Kidney (tissue), 14 donors: ENCODE measurements around the gene SNRPE. TPM values are rescaled to one million over a fixed set of nuclear protein-coding genes. Genes with fewer than 3 reads are reported as not detected.
"Not testable (repeated sequence)": the region's sequence is repeated elsewhere in the genome, so short reads cannot be mapped to it uniquely, and the experiment has no call there.

Source experiments
- DNase-seq, 5 donors: peaks; one replicate each; pipeline ENCODE4 v3.0.0-alpha.2; 2013 to 2020
- FAIRE-seq: peaks from 2 replicates; lab custom pipeline; 2012; peaks lifted over from hg19 to GRCh38; lab: Jason Lieb, UNC
- H3K27ac ChIP-seq, 2 donors: one replicate each; pipeline ENCODE4 v1.7.0; 2013; ENCODE audit warnings: low read depth in 2 of 2, low read length in 2 of 2, inconsistent platforms in 1 of 2
- H3K27me3 ChIP-seq: one replicate; pipeline ENCODE4 v1.7.1; 2013; ENCODE audit warnings: low read length, inconsistent platforms; ENCODE audit not compliant: control insufficient read depth, insufficient read depth
- H3K36me3 ChIP-seq, 3 donors: one replicate each; pipeline versions ENCODE4 v1.7.0 to v1.7.1; 2013; ENCODE audit warnings: low read length in 3 of 3, control low read depth in 1 of 3, inconsistent platforms in 1 of 3; ENCODE audit not compliant: insufficient read depth in 3 of 3, control insufficient read depth in 2 of 3
- H3K4me1 ChIP-seq, 3 donors: one replicate each; pipeline versions ENCODE4 v1.7.0 to v1.7.1; 2013; ENCODE audit warnings: low read length in 3 of 3, inconsistent platforms in 1 of 3, low read depth in 1 of 3; ENCODE audit not compliant: control insufficient read depth in 2 of 3, insufficient read depth in 2 of 3
- H3K4me3 ChIP-seq, 3 donors: one replicate each; pipeline versions ENCODE4 v1.7.0 to v1.8.1; 2013; ENCODE audit warnings: low read length in 3 of 3, control low read depth in 1 of 3, inconsistent platforms in 1 of 3
- H3K9ac ChIP-seq, 3 donors: one replicate each; pipeline versions ENCODE4 v1.7.0 to v1.7.1; 2013; ENCODE audit warnings: low read length in 3 of 3, control low read depth in 1 of 3, inconsistent platforms in 1 of 3
- H3K9me3 ChIP-seq, 3 donors: one replicate each; pipeline versions ENCODE4 v1.7.0 to v1.7.1; 2013; ENCODE audit warnings: low read length in 3 of 3, control low read depth in 1 of 3, inconsistent platforms in 1 of 3; ENCODE audit not compliant: control insufficient read depth in 2 of 3, insufficient read depth in 1 of 3
- CTCF ChIP-seq: IDR thresholded peaks from 3 replicates; pipeline ENCODE4 v1.5.1; 2012; ENCODE audit warnings: mild to moderate bottlenecking, moderate library complexity, borderline replicate concordance; ENCODE audit not compliant: insufficient read depth; ENCODE audit errors: extremely low read depth
- intact Hi-C: fragments of 100-400 bp; cut with DNase I; formaldehyde crosslinking; loops from one replicate; pipeline ENCODE4 v1.11.1; 2022
- polyA plus RNA-seq: library from polyadenylated mRNA; stranded (reverse); fragments of 350-450 nt; fragmentation: Illumina TruSeq; extraction: RNeasy Lipid Tissue Mini Kit (QIAGEN cat#74804); gene quantifications from one replicate; pipeline ENCODE4 v1.2.3, GENCODE V29; 2014; ENCODE audit warnings: low read depth, low replicate concordance; ENCODE audit not compliant: insufficient read depth
- total RNA-seq: library from RNA; stranded (reverse); fragmentation: NEBNext Ultra II Directional; extraction: Animal tissue kit (Norgen Biotek cat#: 25700); gene quantifications from one replicate; pipeline ENCODE4 v1.2.1, GENCODE V29; 2021
- donor health status: control.
- donor health status: control.
- donor health status: control.
- donor health status: control.
- donor health status: control.
- donor health status: DM: yes; HTN: yes; CAD: no.
- donor health status: Normal renal cell carcinoma (clear cell type).

SNRPE gene
- total and polyA plus RNA-seq, 2 donors from 2014 or later: 92.7 to 169 TPM

GRCh38 chr1:203840208-203840808 is 21.1 kb upstream of the SNRPE start:
- DNase-seq: no peak
- Histone ChIP-seq H3K9ac (no peak overlapping the region), H3K4me1 (peaks cover 0 to 2% (median 0%) of the 10 kb centered on the region in 3 donors), H3K9me3 (no peaks in the 10 kb centered on the region), H3K36me3 (peaks cover 7 to 30% (median 12%) of the 10 kb centered on the region in 3 donors), H3K4me3 (no peak overlapping the region), H3K27me3 (no peaks in the 10 kb centered on the region), H3K27ac (no peak overlapping the region)
- TF ChIP-seq CTCF: no peak
- FAIRE-seq: no peak
- intact Hi-C loops: no loop called here

GRCh38 chr1:203842559-203842876 is 18.9 kb upstream of the SNRPE start:
- FAIRE-seq: no peak
- H3K9ac ChIP-seq: no peak overlapping the region

GRCh38 chr1:203843435-203843834 is 18.0 kb upstream of the SNRPE start:
- TF ChIP-seq CTCF: no peak
- Histone ChIP-seq H3K9ac (no peak overlapping the region), H3K36me3 (peaks cover 6 to 24% (median 6%) of the 10 kb centered on the region in 3 donors), H3K27ac (no peak overlapping the region), H3K9me3 (no peaks in the 10 kb centered on the region), H3K27me3 (no peaks in the 10 kb centered on the region), H3K4me1 (peaks cover 0 to 2% (median 0%) of the 10 kb centered on the region in 3 donors), H3K4me3 (no peak overlapping the region)
- intact Hi-C loops: no loop called here
- DNase-seq: no peak
- no peak for FAIRE-seq

More at GRCh38 chr1:203842559-203842876, 18.9 kb upstream of the SNRPE start:
- H3K27ac ChIP-seq: no peak overlapping the region
- no peaks in the 10 kb centered on the region for H3K9me3 ChIP-seq
- TF ChIP-seq CTCF: no peak
- intact Hi-C loops: no loop called here
- DNase-seq: no peak
- H3K36me3 ChIP-seq: peaks cover 9 to 24% (median 10%) of the 10 kb centered on the region in 3 donors
- peaks cover 0 to 2% (median 0%) of the 10 kb centered on the region in 3 donors for H3K4me1 ChIP-seq
- no peak overlapping the region for H3K4me3 ChIP-seq
- H3K27me3 ChIP-seq: no peaks in the 10 kb centered on the region

GRCh38 chr1:203853112-203853511 is 8.3 kb upstream of the SNRPE start:
- H3K9ac ChIP-seq, DNase-seq, FAIRE-seq, intact Hi-C loops, H3K4me1 ChIP-seq, H3K27me3 ChIP-seq, H3K4me3 ChIP-seq, H3K9me3 ChIP-seq, H3K27ac ChIP-seq: not testable (repeated sequence)
- H3K36me3 ChIP-seq: peaks cover 7 to 37% (median 25%) of the 10 kb centered on the region in 3 donors
